ENCODE data around the gene KRT85. TPM values are rescaled to one million over a fixed set of nuclear protein-coding genes. Genes with fewer than 3 reads are reported as not detected.

Gene KRT85
- total and polyA plus RNA-seq, 10 of the 15 experiments (the other 5 are each of a cell fraction or from before 2014, with no cell fraction given), result 0.05 to 0.18 (median 0.11) TPM; not detected in 6

GRCh38 chr12:52369211-52369610 lies 1.9 kb upstream of the KRT85 start:
- Histone ChIP-seq H4K20me1 (ENCODE audit: control insufficient read depth, insufficient read depth) (no peaks in the 10 kb centered on the region), H3K4me1 (ENCODE audit: control insufficient read depth, insufficient read depth, low read length) (no peaks in the 10 kb centered on the region), H3K27ac (ENCODE audit: control insufficient read depth, insufficient read depth) (no peak overlapping the region), H3K4me2 (ENCODE audit: control insufficient read depth, insufficient read depth) (no peak overlapping the region), H3K4me3 (no peak overlapping the region), H3K27me3 (replicated peaks in 1 of 2; ENCODE audit: control insufficient read depth in 2 of 2, insufficient read depth in 2 of 2, low read length in 1 of 2) (peaks cover 2 to 4% of the 10 kb centered on the region in 2 experiments; a peak in 3 of 4 replicates), H2AFZ (ENCODE audit: control insufficient read depth, low read depth, low read length) (no peak overlapping the region), H3K79me2 (ENCODE audit: control insufficient read depth, insufficient read depth, low read length) (no peaks in the 10 kb centered on the region), H3K9me3 (replicated peaks; ENCODE audit: control insufficient read depth, insufficient read depth, low read length) (no peaks in the 10 kb centered on the region), H3K9ac (ENCODE audit: control insufficient read depth, insufficient read depth, low read length) (no peak overlapping the region), H3K36me3 (ENCODE audit: control insufficient read depth in 2 of 2, insufficient read depth in 2 of 2, low read length in 1 of 2) (no peaks in the 10 kb centered on the region)
- no peak for DNase-seq (ENCODE audit: low read depth, low spot score)
- no peak for FAIRE-seq
- RAD21 ChIA-PET (ENCODE audit: unreplicated experiment), result no interaction called here
- SMC1A ChIA-PET (ENCODE audit: uncharacterized antibody, unreplicated experiment), result no interaction called here
- ATAC-seq, result no peak
- CTCF ChIA-PET, result interaction anchor here (0.7 to 1.4 kb wide), 3 partner anchors 147 to 515 kb away, joined by 3 to 5 read pairs (median 5); no protein-coding TSS in a partner anchor
- 0% methylated on average over 3 of the region's 3 CpGs for whole genome bisulfite sequencing (ENCODE audit: insufficient coverage, insufficient replicate concordance, low lambda C conversion rate, missing lambda C conversion rate)
- POLR2A ChIA-PET, result no interaction called here
- intact Hi-C loops (cut with micrococcal nuclease; ENCODE audit: unreplicated experiment) (no loop called here), in situ Hi-C loops (cut with MboI) (no loop called here)
- BruUV-seq (replicated peaks), result no TSS peak
- TF ChIP-seq ZBTB33 (IDR thresholded peaks at IDR 0.05) (no peak), BCL3 (IDR thresholded peaks at IDR 0.05; ENCODE audit: borderline replicate concordance, insufficient read depth, low read depth, low read length, poor library complexity, severe bottlenecking) (no peak), TCF7 (IDR thresholded peaks at IDR 0.05; ENCODE audit: borderline replicate concordance) (no peak), ZNF207 (IDR thresholded peaks at IDR 0.05; ENCODE audit: borderline replicate concordance) (no peak), POLR2AphosphoS5 (IDR thresholded peaks at IDR 0.05; ENCODE audit: low read length) (no peak), ZSCAN29 (IDR thresholded peaks at IDR 0.05) (no peak), POU2F2 (IDR thresholded peaks at IDR 0.05; ENCODE audit: borderline replicate concordance, low read depth, low read length) (no peak), KLF5 (IDR thresholded peaks at IDR 0.05; ENCODE audit: partially characterized antibody) (no peak), SP1 (IDR thresholded peaks at IDR 0.05; ENCODE audit: low read depth, low read length) (no peak), FOS (IDR thresholded peaks at IDR 0.05; ENCODE audit: borderline replicate concordance, extremely low read depth, insufficient read length) (no peak), LARP7 (IDR thresholded peaks at IDR 0.05) (no peak), DPF2 (IDR thresholded peaks at IDR 0.05) (no peak), SREBF1 (IDR thresholded peaks at IDR 0.05; ENCODE audit: low read length) (no peak), ZBTB11 (CRISPR knock-in tag; IDR thresholded peaks at IDR 0.05) (no peak)
- TF ChIP-seq, protein P1, sequence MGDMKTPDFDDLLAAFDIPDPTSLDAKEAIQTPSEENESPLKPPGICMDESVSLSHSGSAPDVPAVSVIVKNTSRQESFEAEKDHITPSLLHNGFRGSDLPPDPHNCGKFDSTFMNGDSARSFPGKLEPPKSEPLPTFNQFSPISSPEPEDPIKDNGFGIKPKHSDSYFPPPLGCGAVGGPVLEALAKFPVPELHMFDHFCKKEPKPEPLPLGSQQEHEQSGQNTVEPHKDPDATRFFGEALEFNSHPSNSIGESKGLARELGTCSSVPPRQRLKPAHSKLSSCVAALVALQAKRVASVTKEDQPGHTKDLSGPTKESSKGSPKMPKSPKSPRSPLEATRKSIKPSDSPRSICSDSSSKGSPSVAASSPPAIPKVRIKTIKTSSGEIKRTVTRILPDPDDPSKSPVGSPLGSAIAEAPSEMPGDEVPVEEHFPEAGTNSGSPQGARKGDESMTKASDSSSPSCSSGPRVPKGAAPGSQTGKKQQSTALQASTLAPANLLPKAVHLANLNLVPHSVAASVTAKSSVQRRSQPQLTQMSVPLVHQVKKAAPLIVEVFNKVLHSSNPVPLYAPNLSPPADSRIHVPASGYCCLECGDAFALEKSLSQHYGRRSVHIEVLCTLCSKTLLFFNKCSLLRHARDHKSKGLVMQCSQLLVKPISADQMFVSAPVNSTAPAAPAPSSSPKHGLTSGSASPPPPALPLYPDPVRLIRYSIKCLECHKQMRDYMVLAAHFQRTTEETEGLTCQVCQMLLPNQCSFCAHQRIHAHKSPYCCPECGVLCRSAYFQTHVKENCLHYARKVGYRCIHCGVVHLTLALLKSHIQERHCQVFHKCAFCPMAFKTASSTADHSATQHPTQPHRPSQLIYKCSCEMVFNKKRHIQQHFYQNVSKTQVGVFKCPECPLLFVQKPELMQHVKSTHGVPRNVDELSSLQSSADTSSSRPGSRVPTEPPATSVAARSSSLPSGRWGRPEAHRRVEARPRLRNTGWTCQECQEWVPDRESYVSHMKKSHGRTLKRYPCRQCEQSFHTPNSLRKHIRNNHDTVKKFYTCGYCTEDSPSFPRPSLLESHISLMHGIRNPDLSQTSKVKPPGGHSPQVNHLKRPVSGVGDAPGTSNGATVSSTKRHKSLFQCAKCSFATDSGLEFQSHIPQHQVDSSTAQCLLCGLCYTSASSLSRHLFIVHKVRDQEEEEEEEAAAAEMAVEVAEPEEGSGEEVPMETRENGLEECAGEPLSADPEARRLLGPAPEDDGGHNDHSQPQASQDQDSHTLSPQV (IDR thresholded peaks at IDR 0.05), result no peak
